ENCODE data around the gene POLE. TPM values are rescaled to one million over a fixed set of nuclear protein-coding genes. Genes with fewer than 3 reads are reported as not detected.

The POLE gene
- total RNA-seq, 1 donor = 19.6 TPM

- Histone ChIP-seq H3K4me3 (ENCODE audit: low read length) (no peak overlapping the region), H3K4me1 (ENCODE audit: insufficient read depth, low read length) (no peaks in the 10 kb centered on the region), H3K9me3 (ENCODE audit: low read depth, low read length) (no peaks in the 10 kb centered on the region), H3K27me3 (ENCODE audit: insufficient read depth, low read length) (no peaks in the 10 kb centered on the region)
Observed at GRCh38 chr12:132657004-132657727, 30.0 kb downstream of the POLE start.

GRCh38 chr12:132653567-132654290 is 33.4 kb downstream of the POLE start:
- Histone ChIP-seq H3K4me3 (ENCODE audit: low read length) (no peak overlapping the region), H3K4me1 (ENCODE audit: insufficient read depth, low read length) (no peaks in the 10 kb centered on the region), H3K27me3 (ENCODE audit: insufficient read depth, low read length) (no peaks in the 10 kb centered on the region), H3K9me3 (ENCODE audit: low read depth, low read length) (no peaks in the 10 kb centered on the region)

GRCh38 chr12:132651444-132652100 is 35.6 kb downstream of the POLE start:
- H3K4me1 ChIP-seq (ENCODE audit: insufficient read depth, low read length) = no peaks in the 10 kb centered on the region
- no peaks in the 10 kb centered on the region for H3K27me3 ChIP-seq (ENCODE audit: insufficient read depth, low read length)
- no peaks in the 10 kb centered on the region for H3K9me3 ChIP-seq (ENCODE audit: low read depth, low read length)
- H3K4me3 ChIP-seq (ENCODE audit: low read length) = no peak overlapping the region

GRCh38 chr12:132649226-132649945 is 37.8 kb downstream of the POLE start:
- Histone ChIP-seq H3K27me3 (ENCODE audit: insufficient read depth, low read length) (no peaks in the 10 kb centered on the region), H3K4me3 (ENCODE audit: low read length) (no peak overlapping the region), H3K9me3 (ENCODE audit: low read depth, low read length) (no peaks in the 10 kb centered on the region), H3K4me1 (ENCODE audit: insufficient read depth, low read length) (no peaks in the 10 kb centered on the region)

GRCh38 chr12:132648616-132649225 is 38.4 kb downstream of the POLE start:
- Histone ChIP-seq H3K27me3 (ENCODE audit: insufficient read depth, low read length) (no peaks in the 10 kb centered on the region), H3K4me3 (ENCODE audit: low read length) (no peak overlapping the region), H3K9me3 (ENCODE audit: low read depth, low read length) (no peaks in the 10 kb centered on the region), H3K4me1 (ENCODE audit: insufficient read depth, low read length) (no peaks in the 10 kb centered on the region)

GRCh38 chr12:132647858-132648257 is 39.3 kb downstream of the POLE start:
- no peaks in the 10 kb centered on the region for H3K9me3 ChIP-seq (ENCODE audit: low read depth, low read length)
- no peak overlapping the region for H3K4me3 ChIP-seq (ENCODE audit: low read length)

GRCh38 chr12:132646850-132647249 is 40.3 kb downstream of the POLE start:
- Histone ChIP-seq H3K9me3 (ENCODE audit: low read depth, low read length) (no peaks in the 10 kb centered on the region), H3K27me3 (ENCODE audit: insufficient read depth, low read length) (no peaks in the 10 kb centered on the region), H3K4me1 (ENCODE audit: insufficient read depth, low read length) (no peaks in the 10 kb centered on the region), H3K4me3 (ENCODE audit: low read length) (no peak overlapping the region)

More at GRCh38 chr12:132647858-132648257, 39.3 kb downstream of the POLE start:
- no peaks in the 10 kb centered on the region for H3K27me3 ChIP-seq (ENCODE audit: insufficient read depth, low read length)
- H3K4me1 ChIP-seq (ENCODE audit: insufficient read depth, low read length) = no peaks in the 10 kb centered on the region

- Histone ChIP-seq H3K4me3 (ENCODE audit: low read length) (no peak overlapping the region), H3K4me1 (ENCODE audit: insufficient read depth, low read length) (no peaks in the 10 kb centered on the region), H3K27me3 (ENCODE audit: insufficient read depth, low read length) (no peaks in the 10 kb centered on the region), H3K9me3 (ENCODE audit: low read depth, low read length) (no peaks in the 10 kb centered on the region)
Observed at GRCh38 chr12:132642846-132643835, 44.0 kb downstream of the POLE start.

- H3K4me1 ChIP-seq (ENCODE audit: insufficient read depth, low read length) = no peaks in the 10 kb centered on the region
Observed at GRCh38 chr12:132641811-132642650, 45.1 kb downstream of the POLE start.

GRCh38 chr12:132640936-132641335 is 46.2 kb downstream of the POLE start:
- no peaks in the 10 kb centered on the region for H3K27me3 ChIP-seq (ENCODE audit: insufficient read depth, low read length)
- no peak overlapping the region for H3K4me3 ChIP-seq (ENCODE audit: low read length)
- H3K4me1 ChIP-seq (ENCODE audit: insufficient read depth, low read length) = no peaks in the 10 kb centered on the region
- no peaks in the 10 kb centered on the region for H3K9me3 ChIP-seq (ENCODE audit: low read depth, low read length)

More at GRCh38 chr12:132641811-132642650, 45.1 kb downstream of the POLE start:
- Histone ChIP-seq H3K27me3 (ENCODE audit: insufficient read depth, low read length) (no peaks in the 10 kb centered on the region), H3K9me3 (ENCODE audit: low read depth, low read length) (no peaks in the 10 kb centered on the region), H3K4me3 (ENCODE audit: low read length) (no peak overlapping the region)

GRCh38 chr12:132639956-132640520 is 47.1 kb downstream of the POLE start:
- Histone ChIP-seq H3K9me3 (ENCODE audit: low read depth, low read length) (no peaks in the 10 kb centered on the region), H3K27me3 (ENCODE audit: insufficient read depth, low read length) (no peaks in the 10 kb centered on the region), H3K4me1 (ENCODE audit: insufficient read depth, low read length) (no peaks in the 10 kb centered on the region), H3K4me3 (ENCODE audit: low read length) (no peak overlapping the region)

- H3K4me3 ChIP-seq (ENCODE audit: low read length) = no peak overlapping the region
- no peaks in the 10 kb centered on the region for H3K4me1 ChIP-seq (ENCODE audit: insufficient read depth, low read length)
- no peaks in the 10 kb centered on the region for H3K27me3 ChIP-seq (ENCODE audit: insufficient read depth, low read length)
- H3K9me3 ChIP-seq (ENCODE audit: low read depth, low read length) = no peaks in the 10 kb centered on the region
Observed at GRCh38 chr12:132638541-132639408, 48.4 kb downstream of the POLE start.
